Sigmoid colon (tissue), 3 donors: ENCODE measurements around the gene RGMB.

ENCODE experiments used
- CTCF ChIP-seq, 4 experiments: fragments of 450-650 bp in 3 of 4; fragments of 200-600 bp in 1 of 4; IDR thresholded peaks; one replicate each; pipeline ENCODE4 v1.5.1; 2016 to 2019; ENCODE audit warnings: antibody characterized with exemption in 4 of 4, mild to moderate bottlenecking in 3 of 4, moderate library complexity in 2 of 4
- POLR2A ChIP-seq, 2 donors: fragments of 450-650 bp; IDR thresholded peaks; one replicate each; pipeline ENCODE4 v1.6.1; 2016; ENCODE audit warnings: antibody characterized with exemption in 2 of 2, mild to moderate bottlenecking in 2 of 2, moderate library complexity in 2 of 2

- no peak for TF ChIP-seq CTCF (IDR thresholded peaks at IDR 0.05)
- no peak for TF ChIP-seq POLR2A (IDR thresholded peaks at IDR 0.05)
These were observed 13.8 kb downstream of the RGMB start for GRCh38 chr5:98787131-98787719.
